HepG2 (cell line): ENCODE measurements around the gene LAMP1. TPM values are rescaled to one million over a fixed set of nuclear protein-coding genes. Genes with fewer than 3 reads are reported as not detected.

Source experiments
- ATAC-seq: fragments of 200-7000 bp; cut with Tn5 transposase; 3 replicates; pipeline ENCODE4 v1.9.1; 2020; ENCODE audit warnings: mild to moderate bottlenecking, moderate library complexity
- BruUV-seq: library from RNA; stranded (reverse); fragments of 400-500 nt; replicated peaks from 2 replicates; lab custom pipeline; 2021; lab: Mats Ljungman, UMichigan
- CTCF ChIA-PET: fragments of 300-600 bp; formaldehyde crosslinking; extraction: SDS; loops from one replicate; lab custom pipeline; 2021; ENCODE audit warnings: low total read pairs, inconsistent platforms, low intra/inter-chr PET ratio; lab: Yijun Ruan, JAX
- POLR2A ChIA-PET: fragments of 350-600 bp; sonication (Branson Sonifier 250); formaldehyde crosslinking; loops from one replicate; lab custom pipeline; 2020; ENCODE audit warnings: antibody characterized with exemption, inconsistent platforms; lab: Yijun Ruan, JAX
- DNase-seq: peaks from one replicate; pipeline ENCODE4 v3.0.0-alpha.2; 2015; ENCODE audit warnings: low spot score
- FAIRE-seq: peaks from 3 replicates; lab custom pipeline; 2011; peaks lifted over from hg19 to GRCh38; lab: Jason Lieb, UNC
- H2AFZ ChIP-seq: one replicate; pipeline ENCODE4 v1.6.1; 2011; ENCODE audit warnings: low read length, inconsistent platforms
- H3K27ac ChIP-seq: fragments of 300-600 bp; 3 replicates; pipeline ENCODE4 v1.8.0; 2011; ENCODE audit warnings: mixed run types, mild to moderate bottlenecking, mixed read lengths, low read length, inconsistent platforms; ENCODE audit not compliant: insufficient read depth; ENCODE audit errors: extremely low read length
- H3K27me3 ChIP-seq, 2 experiments: fragments of 200-600 bp in 1 of 2; 2 replicates in 1 of 2; 3 replicates in 1 of 2; pipeline versions ENCODE4 v1.6.0 to v1.8.0; 2011; ENCODE audit warnings: low read length in 2 of 2, mild to moderate bottlenecking in 2 of 2, moderate library complexity in 2 of 2, inconsistent platforms in 1 of 2; ENCODE audit not compliant: insufficient read depth in 2 of 2, control insufficient read depth in 1 of 2
- H3K36me3 ChIP-seq, 2 experiments: fragments of 200-600 bp in 1 of 2; replicated peaks in 1 of 2; 2 replicates in 1 of 2; 3 replicates in 1 of 2; pipeline versions ENCODE4 v1.5.1 to v1.8.0; 2011; ENCODE audit warnings: low read length in 2 of 2, inconsistent platforms in 1 of 2; ENCODE audit not compliant: insufficient read depth in 2 of 2, control insufficient read depth in 1 of 2
- H3K4me1 ChIP-seq: 2 replicates; pipeline ENCODE4 v1.5.1; 2012; ENCODE audit warnings: low read length, inconsistent platforms; ENCODE audit not compliant: insufficient read depth
- H3K4me2 ChIP-seq: 2 replicates; pipeline ENCODE4 v1.6.0; 2011; ENCODE audit warnings: low read depth, low read length, inconsistent platforms
- H3K4me3 ChIP-seq, 3 experiments: fragments of 200-600 bp in 1 of 3; sonication (generic), shearing (Covaris generic) in 1 of 3; replicated peaks in 1 of 3; 2 replicates each; pipeline ENCODE4 v1.5.1; 2011 to 2016; ENCODE audit warnings: low read length in 3 of 3, inconsistent platforms in 2 of 3, low read depth in 2 of 3, mild to moderate bottlenecking in 2 of 3, control low read depth in 1 of 3, mixed read lengths in 1 of 3; ENCODE audit not compliant: insufficient read depth in 1 of 3
- H3K79me2 ChIP-seq: one replicate; pipeline ENCODE4 v1.6.1; 2011; ENCODE audit warnings: low read length, inconsistent platforms; ENCODE audit not compliant: insufficient read depth
- H3K9ac ChIP-seq: 2 replicates; pipeline ENCODE4 v1.6.0; 2011; ENCODE audit warnings: mild to moderate bottlenecking, low read depth, low read length, inconsistent platforms; ENCODE audit not compliant: insufficient read depth
- H3K9me3 ChIP-seq: 2 replicates; pipeline ENCODE4 v1.5.1; 2012; ENCODE audit warnings: mild to moderate bottlenecking, low read length
- H4K20me1 ChIP-seq: 2 replicates; pipeline ENCODE4 v1.6.0; 2011; ENCODE audit warnings: inconsistent platforms, mild to moderate bottlenecking, low read length, moderate library complexity; ENCODE audit not compliant: insufficient read depth
- CHD4 ChIP-seq: fragments of 200-600 bp; sonication (generic); IDR thresholded peaks from 2 replicates; pipeline ENCODE4 v1.7.0; 2017; ENCODE audit warnings: mild to moderate bottlenecking, low read length, borderline replicate concordance
- IKZF4 ChIP-seq: sonication (generic); formaldehyde crosslinking; IDR thresholded peaks from 2 replicates; pipeline ENCODE4 v1.5.1; 2020; ENCODE audit warnings: borderline replicate concordance, mild to moderate bottlenecking, low read depth, missing genetic modification reagents; ENCODE audit errors: not compliant biosample characterization
- MXI1 ChIP-seq: IDR thresholded peaks from 3 replicates; pipeline ENCODE4 v1.6.1; 2012; ENCODE audit warnings: low read depth, low read length, inconsistent platforms, borderline replicate concordance
- POLR2G ChIP-seq: fragments of 200-400 bp; formaldehyde crosslinking; IDR thresholded peaks from 2 replicates; pipeline ENCODE4 v1.6.1; 2018; ENCODE audit warnings: mild to moderate bottlenecking, low read depth, low read length, moderate library complexity
- SAP130 ChIP-seq: IDR thresholded peaks from 2 replicates; pipeline ENCODE4 v1.6.1; 2016; ENCODE audit warnings: low read depth
- SOX13 ChIP-seq, 3 experiments: fragments of 450-650 bp in 1 of 3; sonication (generic) in 1 of 3; formaldehyde crosslinking in 1 of 3; IDR thresholded peaks in 2 of 3; conservative IDR thresholded peaks in 1 of 3; 2 replicates each; pipeline versions ENCODE4 v1.5.0 to v1.6.1; 2016 to 2020; ENCODE audit warnings: antibody characterized with exemption in 1 of 3, mild to moderate bottlenecking in 1 of 3, missing compliant biosample characterization in 1 of 3, missing genetic modification reagents in 1 of 3, moderate library complexity in 1 of 3
- USF2 ChIP-seq, 2 experiments: sonication (generic) in 1 of 2; formaldehyde crosslinking in 1 of 2; IDR thresholded peaks; 2 replicates each; pipeline versions ENCODE4 v1.5.1 to v1.6.1; 2011 to 2020; ENCODE audit warnings: borderline replicate concordance in 1 of 2, low read depth in 1 of 2, low read length in 1 of 2, mild to moderate bottlenecking in 1 of 2, missing genetic modification reagents in 1 of 2, moderate library complexity in 1 of 2
- ZMYM3 ChIP-seq: sonication (generic); formaldehyde crosslinking; IDR thresholded peaks from 2 replicates; pipeline ENCODE4 v1.5.1; 2020; ENCODE audit warnings: mild to moderate bottlenecking, missing genetic modification reagents
- WGBS: methylation state at CpG from one replicate; pipeline ENCODE4 v1.1.6; 2017; ENCODE audit warnings: low lambda C conversion rate; 5-methylcytosine and 5-hydroxymethylcytosine counted together
- in situ Hi-C: cut with HindIII; loops from 2 replicates; pipeline ENCODE4 v1.10.0; 2017; ENCODE audit warnings: low pct_unique_long_range_greater_than_20kb; ENCODE audit not compliant: extremely low pct_ligation_motif_present
- intact Hi-C: fragments of 100-400 bp; cut with micrococcal nuclease; formaldehyde crosslinking; loops from one replicate; pipeline ENCODE4 v1.10.0; 2022; ENCODE audit not compliant: unreplicated experiment
- polyA plus RNA-seq, 8 experiments: library from polyadenylated mRNA; depleted of rRNA in 3 of 8; stranded (reverse) in 7 of 8; unstranded in 1 of 8; fragments of >200 nt; fragmentation: Illumina TruSeq in 4 of 8; extraction: Trizol in 4 of 8; gene quantifications; 2 replicates each; pipeline versions ENCODE4 v1.2.1 to v1.2.3, GENCODE V29; 2011 to 2016; ENCODE audit warnings: low read depth in 4 of 8, missing spikeins in 1 of 8, mixed read lengths in 1 of 8; ENCODE audit not compliant: insufficient read depth in 1 of 8
- total RNA-seq, 5 experiments: library from RNA; depleted of rRNA; stranded (reverse); fragments of >200 nt; fragmentation: Illumina TruSeq; extraction: Trizol; gene quantifications; 2 replicates each; pipeline ENCODE4 v1.2.3, GENCODE V29; 2016; ENCODE audit warnings: low read depth in 1 of 5

LAMP1 gene
- total and polyA plus RNA-seq, 2 of the 13 experiments (the other 11 are each of a cell fraction or from before 2014, with no cell fraction given) = 103 to 112 TPM

DNA sequence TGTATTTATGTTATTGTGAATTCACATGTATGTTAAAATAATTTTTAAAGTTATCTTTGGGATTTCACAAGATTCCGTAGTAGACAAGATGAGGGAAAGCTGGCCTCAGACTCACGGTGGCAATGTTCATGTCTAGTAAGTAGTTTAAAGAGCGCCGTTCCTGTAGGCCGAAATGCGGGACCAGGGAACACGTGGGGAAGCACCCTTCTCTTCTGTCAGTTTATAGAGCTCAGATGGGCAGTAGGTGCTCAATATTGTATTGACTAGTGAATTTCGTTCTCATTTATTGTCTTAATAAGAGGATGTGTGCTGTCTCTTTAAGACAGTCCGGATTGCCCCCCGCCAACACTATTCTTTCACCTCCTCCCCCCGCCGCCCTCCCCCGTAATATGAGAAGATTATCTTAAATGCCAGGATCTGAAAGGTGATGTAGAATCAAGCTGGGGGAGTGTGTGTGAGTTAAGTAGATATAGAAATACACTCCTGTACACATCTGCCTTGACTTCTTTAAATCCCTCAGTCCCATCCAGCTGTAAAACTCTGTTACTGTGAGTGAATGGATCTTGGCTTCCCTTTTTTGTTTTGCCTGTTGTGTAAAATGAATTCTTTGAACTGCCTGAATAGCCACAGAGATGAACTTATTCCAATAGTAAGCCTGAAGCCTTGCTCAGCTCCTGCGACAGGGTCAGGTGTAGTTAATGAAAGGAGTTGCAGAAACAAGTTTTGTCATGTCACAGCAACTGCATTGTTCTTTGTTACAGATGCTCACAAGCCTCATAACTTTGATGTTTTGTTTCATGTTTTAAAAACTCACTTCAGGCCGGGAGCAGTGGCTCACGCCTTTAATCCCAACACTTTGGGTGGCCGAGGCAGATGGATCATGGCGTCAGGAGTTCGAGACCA, 1.3 kb downstream of the LAMP1 start:
- Histone ChIP-seq H3K36me3 (peaks cover 5 to 8% of the 10 kb centered on the region in 2 experiments; a peak in 3 of 5 replicates), H3K4me3 (peak overlapping the region; percentile 82 to 90 (median 89)), H3K79me2 (peaks cover 52% of the 10 kb centered on the region), H3K4me1 (peaks cover 39% of the 10 kb centered on the region), H4K20me1 (peaks cover 3% of the 10 kb centered on the region; the same call in 1 of the 2 replicates), H2AFZ (no peak overlapping the region), H3K4me2 (peak overlapping the region; percentile 78), H3K27ac (peak overlapping the region; percentile 57), H3K9me3 (no peaks in the 10 kb centered on the region), H3K27me3 (no peaks in the 10 kb centered on the region; a peak in 1 of 5 replicates), H3K9ac (peak overlapping the region; percentile 90)
- intact Hi-C loops = loop anchor here (5.0 kb wide), 1 partner anchor 64 kb away; the partner anchor contains the start of gene GRTP1
- DNase-seq (no peak), FAIRE-seq (no peak), ATAC-seq (no peak)
- TF ChIP-seq POLR2G (no peak), USF2 (IDR thresholded peaks at IDR 0.05; ENCODE audit: low read depth, low read length) (no peak), USF2 (CRISPR knock-in tag; IDR thresholded peaks at IDR 0.05; ENCODE audit: borderline replicate concordance) (peak; percentile 42; the same call in 1 of the 2 replicates), SAP130 (CRISPR knock-in tag) (peak; percentile 7), SOX13 (IDR thresholded peaks at IDR 0.05) (no peak), SOX13 (CRISPR knock-in tag; conservative IDR thresholded peaks at IDR 0.05 in 1 of 2, IDR thresholded peaks at IDR 0.05 in 1 of 2) (peak in 1 of 2 experiments; percentile 41; a peak in 1 of 4 replicates), MXI1 (peak; percentile 65; the same call in 1 of the 3 replicates), IKZF4 (CRISPR knock-in tag) (no peak), CHD4 (peak; percentile 2; the same call in 1 of the 2 replicates), ZMYM3 (CRISPR knock-in tag) (no peak)
- BruUV-seq = TSS peak; percentile 74
- ChIA-PET CTCF (no interaction called here), POLR2A (interaction anchor here (1.7 kb wide), 1 partner anchor 65 kb away, joined by 5 read pairs; the partner anchor contains the start of gene GRTP1)
- in situ Hi-C loops = no loop called here
- 18% methylated on average over 19 of the region's 19 CpGs for WGBS
